SK-N-SH treated with all-trans-retinoic acid at 6 μM for 48 hours (cell line): ENCODE measurements around the gene MMP11.

Experiments
- BACH2 ChIP-seq: fragments of 250-450 bp; sonication (Bioruptor Pico); IDR thresholded peaks from 2 replicates; pipeline ENCODE4 v1.9.0; 2021; ENCODE audit warnings: mild to moderate bottlenecking, borderline replicate concordance
- CSDC2 ChIP-seq: fragments of 250-450 bp; sonication (Bioruptor Pico); IDR thresholded peaks from 2 replicates; pipeline ENCODE4 v1.5.0; 2020; ENCODE audit warnings: mild to moderate bottlenecking, moderate library complexity
- GLIS3 ChIP-seq: fragments of 250-450 bp; sonication (Bioruptor Pico); IDR thresholded peaks from 2 replicates; pipeline ENCODE4 v1.5.0; 2020; ENCODE audit warnings: mild to moderate bottlenecking, moderate library complexity
- ISL1 ChIP-seq: fragments of 250-450 bp; sonication (Bioruptor Pico); IDR thresholded peaks from 2 replicates; pipeline ENCODE4 v2.1.2; 2022; ENCODE audit warnings: mild to moderate bottlenecking, moderate library complexity
- PPARA ChIP-seq: fragments of 250-450 bp; sonication (Bioruptor Pico); IDR thresholded peaks from 2 replicates; pipeline ENCODE4 v1.5.0; 2020; ENCODE audit warnings: mild to moderate bottlenecking, borderline replicate concordance
- ZNF8 ChIP-seq: fragments of 450-650 bp; formaldehyde crosslinking; IDR thresholded peaks from 2 replicates; pipeline ENCODE4 v1.5.0; 2020; ENCODE audit warnings: mild to moderate bottlenecking, moderate library complexity
- TF ChIP-seq, protein P1 (sequence below): fragments of 250-450 bp; sonication (Bioruptor Pico); IDR thresholded peaks from 2 replicates; pipeline ENCODE4 v1.8.0; 2020; ENCODE audit warnings: mild to moderate bottlenecking, moderate library complexity, borderline replicate concordance
- TF ChIP-seq, protein P2 (sequence below): fragments of 250-450 bp; sonication (Bioruptor Pico); IDR thresholded peaks from 2 replicates; pipeline ENCODE4 v1.5.1; 2020; ENCODE audit warnings: low read depth, mild to moderate bottlenecking, moderate library complexity
- TF ChIP-seq, protein P3 (sequence below): fragments of 250-450 bp; sonication (Bioruptor Pico); IDR thresholded peaks from 2 replicates; pipeline ENCODE4 v1.8.0; 2021; ENCODE audit warnings: low read depth, mild to moderate bottlenecking, moderate library complexity, borderline replicate concordance
- TF ChIP-seq, protein P4 (sequence below): fragments of 250-450 bp; sonication (Bioruptor Pico); IDR thresholded peaks from 2 replicates; pipeline ENCODE4 v1.5.0; 2020; ENCODE audit warnings: mild to moderate bottlenecking, moderate library complexity

DNA sequence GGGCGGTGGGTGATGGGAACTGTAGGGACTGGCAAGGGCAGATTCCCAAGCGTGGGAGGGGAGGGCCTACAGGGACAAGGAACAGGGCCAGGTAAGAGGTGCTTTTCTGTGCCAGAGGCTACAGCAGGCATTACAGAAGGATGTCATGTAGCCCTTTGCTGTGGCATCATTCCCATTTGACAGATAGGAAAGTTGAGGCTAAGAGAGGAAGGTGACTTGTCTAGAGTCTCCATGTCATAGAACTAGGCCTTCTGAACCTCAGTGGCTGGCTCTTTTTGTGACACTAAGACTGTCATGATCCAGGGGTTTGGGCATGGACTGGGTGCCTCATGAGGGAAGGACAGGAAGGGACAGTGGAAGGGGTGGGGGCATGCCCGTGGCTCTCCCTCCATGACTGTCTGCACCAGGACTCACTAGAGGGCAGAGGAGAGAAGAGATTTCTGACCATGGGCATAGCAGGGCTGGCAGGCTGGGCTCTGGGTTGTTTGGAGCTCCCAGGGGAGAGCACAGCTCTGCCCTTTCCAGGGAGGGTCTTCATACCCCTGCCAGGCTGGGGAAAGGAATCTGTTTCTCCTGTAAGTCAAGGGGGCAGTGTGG, 3.2 kb downstream of the MMP11 start:
- TF ChIP-seq, protein P1, sequence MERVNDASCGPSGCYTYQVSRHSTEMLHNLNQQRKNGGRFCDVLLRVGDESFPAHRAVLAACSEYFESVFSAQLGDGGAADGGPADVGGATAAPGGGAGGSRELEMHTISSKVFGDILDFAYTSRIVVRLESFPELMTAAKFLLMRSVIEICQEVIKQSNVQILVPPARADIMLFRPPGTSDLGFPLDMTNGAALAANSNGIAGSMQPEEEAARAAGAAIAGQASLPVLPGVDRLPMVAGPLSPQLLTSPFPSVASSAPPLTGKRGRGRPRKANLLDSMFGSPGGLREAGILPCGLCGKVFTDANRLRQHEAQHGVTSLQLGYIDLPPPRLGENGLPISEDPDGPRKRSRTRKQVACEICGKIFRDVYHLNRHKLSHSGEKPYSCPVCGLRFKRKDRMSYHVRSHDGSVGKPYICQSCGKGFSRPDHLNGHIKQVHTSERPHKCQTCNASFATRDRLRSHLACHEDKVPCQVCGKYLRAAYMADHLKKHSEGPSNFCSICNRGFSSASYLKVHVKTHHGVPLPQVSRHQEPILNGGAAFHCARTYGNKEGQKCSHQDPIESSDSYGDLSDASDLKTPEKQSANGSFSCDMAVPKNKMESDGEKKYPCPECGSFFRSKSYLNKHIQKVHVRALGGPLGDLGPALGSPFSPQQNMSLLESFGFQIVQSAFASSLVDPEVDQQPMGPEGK (CRISPR knock-in tag): no peak
- no peak for TF ChIP-seq ISL1 (CRISPR knock-in tag)
- TF ChIP-seq, protein P2, sequence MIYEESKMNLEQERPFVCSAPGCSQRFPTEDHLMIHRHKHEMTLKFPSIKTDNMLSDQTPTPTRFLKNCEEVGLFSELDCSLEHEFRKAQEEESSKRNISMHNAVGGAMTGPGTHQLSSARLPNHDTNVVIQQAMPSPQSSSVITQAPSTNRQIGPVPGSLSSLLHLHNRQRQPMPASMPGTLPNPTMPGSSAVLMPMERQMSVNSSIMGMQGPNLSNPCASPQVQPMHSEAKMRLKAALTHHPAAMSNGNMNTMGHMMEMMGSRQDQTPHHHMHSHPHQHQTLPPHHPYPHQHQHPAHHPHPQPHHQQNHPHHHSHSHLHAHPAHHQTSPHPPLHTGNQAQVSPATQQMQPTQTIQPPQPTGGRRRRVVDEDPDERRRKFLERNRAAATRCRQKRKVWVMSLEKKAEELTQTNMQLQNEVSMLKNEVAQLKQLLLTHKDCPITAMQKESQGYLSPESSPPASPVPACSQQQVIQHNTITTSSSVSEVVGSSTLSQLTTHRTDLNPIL (CRISPR knock-in tag): no peak
- TF ChIP-seq, protein P3, sequence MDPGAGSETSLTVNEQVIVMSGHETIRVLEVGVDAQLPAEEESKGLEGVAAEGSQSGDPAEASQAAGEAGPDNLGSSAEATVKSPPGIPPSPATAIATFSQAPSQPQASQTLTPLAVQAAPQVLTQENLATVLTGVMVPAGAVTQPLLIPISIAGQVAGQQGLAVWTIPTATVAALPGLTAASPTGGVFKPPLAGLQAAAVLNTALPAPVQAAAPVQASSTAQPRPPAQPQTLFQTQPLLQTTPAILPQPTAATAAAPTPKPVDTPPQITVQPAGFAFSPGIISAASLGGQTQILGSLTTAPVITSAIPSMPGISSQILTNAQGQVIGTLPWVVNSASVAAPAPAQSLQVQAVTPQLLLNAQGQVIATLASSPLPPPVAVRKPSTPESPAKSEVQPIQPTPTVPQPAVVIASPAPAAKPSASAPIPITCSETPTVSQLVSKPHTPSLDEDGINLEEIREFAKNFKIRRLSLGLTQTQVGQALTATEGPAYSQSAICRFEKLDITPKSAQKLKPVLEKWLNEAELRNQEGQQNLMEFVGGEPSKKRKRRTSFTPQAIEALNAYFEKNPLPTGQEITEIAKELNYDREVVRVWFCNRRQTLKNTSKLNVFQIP: no peak
- no peak for TF ChIP-seq GLIS3
- TF ChIP-seq, protein P4, sequence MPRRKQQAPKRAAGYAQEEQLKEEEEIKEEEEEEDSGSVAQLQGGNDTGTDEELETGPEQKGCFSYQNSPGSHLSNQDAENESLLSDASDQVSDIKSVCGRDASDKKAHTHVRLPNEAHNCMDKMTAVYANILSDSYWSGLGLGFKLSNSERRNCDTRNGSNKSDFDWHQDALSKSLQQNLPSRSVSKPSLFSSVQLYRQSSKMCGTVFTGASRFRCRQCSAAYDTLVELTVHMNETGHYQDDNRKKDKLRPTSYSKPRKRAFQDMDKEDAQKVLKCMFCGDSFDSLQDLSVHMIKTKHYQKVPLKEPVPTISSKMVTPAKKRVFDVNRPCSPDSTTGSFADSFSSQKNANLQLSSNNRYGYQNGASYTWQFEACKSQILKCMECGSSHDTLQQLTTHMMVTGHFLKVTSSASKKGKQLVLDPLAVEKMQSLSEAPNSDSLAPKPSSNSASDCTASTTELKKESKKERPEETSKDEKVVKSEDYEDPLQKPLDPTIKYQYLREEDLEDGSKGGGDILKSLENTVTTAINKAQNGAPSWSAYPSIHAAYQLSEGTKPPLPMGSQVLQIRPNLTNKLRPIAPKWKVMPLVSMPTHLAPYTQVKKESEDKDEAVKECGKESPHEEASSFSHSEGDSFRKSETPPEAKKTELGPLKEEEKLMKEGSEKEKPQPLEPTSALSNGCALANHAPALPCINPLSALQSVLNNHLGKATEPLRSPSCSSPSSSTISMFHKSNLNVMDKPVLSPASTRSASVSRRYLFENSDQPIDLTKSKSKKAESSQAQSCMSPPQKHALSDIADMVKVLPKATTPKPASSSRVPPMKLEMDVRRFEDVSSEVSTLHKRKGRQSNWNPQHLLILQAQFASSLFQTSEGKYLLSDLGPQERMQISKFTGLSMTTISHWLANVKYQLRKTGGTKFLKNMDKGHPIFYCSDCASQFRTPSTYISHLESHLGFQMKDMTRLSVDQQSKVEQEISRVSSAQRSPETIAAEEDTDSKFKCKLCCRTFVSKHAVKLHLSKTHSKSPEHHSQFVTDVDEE: no peak
- TF ChIP-seq CSDC2 (CRISPR knock-in tag): no peak
- TF ChIP-seq BACH2: no peak
- no peak for TF ChIP-seq PPARA (CRISPR knock-in tag)
- no peak for TF ChIP-seq ZNF8 (CRISPR knock-in tag)
